Measurements from ENCODE around the gene HS2ST1.
"Not testable (repeated sequence)": the region's sequence is repeated elsewhere in the genome, so short reads cannot be mapped to it uniquely, and the experiment has no call there.

The HS2ST1 gene

DNA sequence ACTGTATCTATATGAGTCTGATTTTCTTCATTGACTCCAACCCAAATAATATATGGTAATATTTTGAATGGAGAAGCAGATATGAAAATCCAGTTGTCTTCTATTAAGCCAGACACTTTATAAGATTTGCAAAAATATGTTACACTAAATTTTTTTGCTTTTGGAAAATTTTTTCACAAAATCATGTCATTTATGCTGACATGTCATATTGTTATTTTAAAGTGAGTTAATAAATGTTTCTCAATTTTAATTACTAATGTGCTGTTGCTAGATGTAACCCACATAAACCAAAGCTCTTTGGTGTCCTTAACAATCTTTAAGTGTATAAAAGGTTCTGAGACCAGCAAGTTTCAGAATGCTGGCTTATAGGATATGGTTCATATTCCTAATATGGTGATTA lies 142.5 kb downstream of the HS2ST1 start:
- no peak for DNase-seq (ENCODE audit: low read depth in 2 of 3, low spot score in 1 of 3)

GRCh38 chr1:87058343-87058649 lies 143.9 kb downstream of the HS2ST1 start:
- DNase-seq (ENCODE audit: low read depth in 2 of 3, low spot score in 1 of 3): no peak

DNA sequence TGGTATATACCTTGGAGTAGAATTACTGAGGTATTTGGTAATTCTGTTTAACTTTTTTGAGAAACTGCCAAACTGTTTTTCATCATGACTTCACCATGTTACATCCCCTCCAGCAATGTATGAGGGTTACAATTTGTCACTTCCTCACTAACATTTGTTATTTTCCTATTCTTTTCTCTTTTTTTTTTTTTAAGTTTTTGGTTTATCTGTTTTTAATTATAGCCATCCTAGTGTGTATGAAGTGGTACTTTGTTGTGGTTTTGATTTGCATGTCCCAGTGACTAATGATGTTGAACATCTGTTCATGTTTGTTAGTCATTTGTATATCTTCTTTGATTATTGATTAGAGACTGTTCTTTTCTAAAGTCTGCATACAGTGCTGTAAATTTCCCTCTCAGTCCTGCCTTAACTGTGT lies 147.3 kb downstream of the HS2ST1 start:
- no peak for DNase-seq (ENCODE audit: low read depth in 2 of 3, low spot score in 1 of 3)

DNA sequence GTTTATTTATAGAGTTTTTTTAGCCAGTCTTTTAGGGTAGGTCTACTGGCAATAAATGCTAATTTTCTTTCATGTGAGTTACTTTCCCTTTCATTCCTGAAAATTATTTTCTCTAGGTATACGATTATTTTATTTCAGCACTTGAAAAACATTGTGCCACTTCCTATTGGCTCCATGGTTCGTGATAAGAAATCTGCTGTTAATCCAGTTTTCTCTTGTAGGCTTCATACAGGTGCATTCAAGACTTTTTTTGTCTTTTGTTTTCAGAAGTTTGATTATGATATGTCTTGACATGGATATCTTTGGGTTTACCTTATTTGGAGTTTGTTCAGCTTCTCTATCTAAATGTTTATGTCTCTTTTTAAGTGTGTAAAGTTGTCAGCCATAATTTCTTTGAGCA lies 148.3 kb downstream of the HS2ST1 start:
- DNase-seq (ENCODE audit: low read depth in 2 of 3, low spot score in 1 of 3): no peak

DNA sequence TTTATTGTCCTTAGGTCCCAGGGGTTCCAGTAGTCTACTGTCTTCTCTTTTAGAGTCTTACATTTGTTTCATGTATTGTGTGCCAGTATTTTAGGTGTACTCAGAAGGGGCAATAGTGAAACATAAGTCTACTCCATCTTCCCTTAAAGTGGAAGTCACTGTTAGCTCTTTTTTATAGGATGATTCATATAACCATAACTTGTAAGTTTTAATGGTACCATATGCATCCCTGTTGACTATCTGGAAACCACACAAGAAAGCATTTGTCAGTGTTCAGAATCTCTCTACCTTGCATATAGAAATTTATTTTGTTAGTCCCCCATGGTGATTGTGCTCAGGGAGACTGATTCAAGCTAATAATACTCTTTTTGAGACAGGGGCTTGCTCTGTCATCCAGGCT lies 149.9 kb downstream of the HS2ST1 start:
- DNase-seq (ENCODE audit: low read depth in 2 of 3, low spot score in 1 of 3): no peak

DNA sequence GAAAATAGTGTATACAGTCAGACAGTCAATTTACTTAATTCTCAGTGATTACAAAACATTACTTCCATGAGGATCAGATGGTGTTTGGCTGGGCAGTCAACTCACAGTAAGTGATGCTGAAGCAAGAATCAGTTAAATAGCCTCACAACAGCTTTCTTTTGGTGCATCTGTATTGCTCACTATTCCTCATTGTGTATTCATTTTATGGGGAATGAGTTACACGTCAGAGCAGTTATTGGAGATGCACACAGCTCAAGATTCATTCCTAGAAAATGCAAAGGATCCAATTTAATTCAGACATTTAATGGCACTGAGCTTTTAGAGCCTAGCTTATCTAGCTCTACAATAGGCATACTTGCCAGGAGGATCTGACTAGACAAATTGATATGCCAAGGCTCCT lies 150.6 kb downstream of the HS2ST1 start:
- DNase-seq (ENCODE audit: low read depth in 2 of 3, low spot score in 1 of 3): no peak

GRCh38 chr1:87066708-87067107 lies 152.3 kb downstream of the HS2ST1 start:
- not testable (repeated sequence) for DNase-seq (ENCODE audit: low read depth in 2 of 3, low spot score in 1 of 3)

DNA sequence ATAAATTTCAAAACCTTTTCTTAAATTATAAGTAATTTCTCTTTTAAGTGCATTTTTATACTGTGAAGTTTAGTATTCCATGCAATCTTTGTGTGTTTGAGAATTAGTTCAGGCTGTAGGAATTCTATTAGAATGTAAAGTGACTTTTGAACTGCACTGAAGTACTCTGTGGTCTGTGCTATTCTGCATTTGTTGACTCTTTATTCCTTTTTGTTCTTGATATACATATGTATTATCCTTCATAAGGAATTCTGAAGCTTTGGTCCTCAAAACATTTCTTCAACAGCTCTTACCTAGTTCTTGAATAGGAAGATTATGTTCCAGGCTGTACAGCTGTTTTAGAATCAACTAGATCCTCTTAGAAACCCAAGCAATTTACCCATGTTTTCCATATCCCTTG lies 158.0 kb downstream of the HS2ST1 start:
- no peak for DNase-seq (ENCODE audit: low read depth in 2 of 3, low spot score in 1 of 3)

DNA sequence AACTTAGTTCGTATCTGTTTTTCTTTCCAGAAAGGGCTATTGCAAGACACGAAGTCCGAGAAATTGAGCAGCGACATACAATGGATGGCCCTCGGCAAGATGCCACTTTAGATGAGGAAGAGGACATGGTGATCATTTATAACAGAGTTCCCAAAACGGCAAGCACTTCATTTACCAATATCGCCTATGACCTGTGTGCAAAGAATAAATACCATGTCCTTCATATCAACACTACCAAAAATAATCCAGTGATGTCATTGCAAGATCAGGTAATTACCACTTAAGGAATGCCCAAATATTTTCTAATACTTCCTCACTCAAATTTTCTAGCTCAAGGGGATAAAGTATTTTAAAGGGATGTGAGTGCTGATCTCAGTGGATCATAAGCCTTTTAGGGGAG lies 158.5 kb downstream of the HS2ST1 start:
- no peak for DNase-seq (ENCODE audit: low read depth in 2 of 3, low spot score in 1 of 3)

GRCh38 chr1:87074001-87074795 lies 159.8 kb downstream of the HS2ST1 start:
- no peak for DNase-seq (ENCODE audit: low read depth in 2 of 3, low spot score in 1 of 3)

DNA sequence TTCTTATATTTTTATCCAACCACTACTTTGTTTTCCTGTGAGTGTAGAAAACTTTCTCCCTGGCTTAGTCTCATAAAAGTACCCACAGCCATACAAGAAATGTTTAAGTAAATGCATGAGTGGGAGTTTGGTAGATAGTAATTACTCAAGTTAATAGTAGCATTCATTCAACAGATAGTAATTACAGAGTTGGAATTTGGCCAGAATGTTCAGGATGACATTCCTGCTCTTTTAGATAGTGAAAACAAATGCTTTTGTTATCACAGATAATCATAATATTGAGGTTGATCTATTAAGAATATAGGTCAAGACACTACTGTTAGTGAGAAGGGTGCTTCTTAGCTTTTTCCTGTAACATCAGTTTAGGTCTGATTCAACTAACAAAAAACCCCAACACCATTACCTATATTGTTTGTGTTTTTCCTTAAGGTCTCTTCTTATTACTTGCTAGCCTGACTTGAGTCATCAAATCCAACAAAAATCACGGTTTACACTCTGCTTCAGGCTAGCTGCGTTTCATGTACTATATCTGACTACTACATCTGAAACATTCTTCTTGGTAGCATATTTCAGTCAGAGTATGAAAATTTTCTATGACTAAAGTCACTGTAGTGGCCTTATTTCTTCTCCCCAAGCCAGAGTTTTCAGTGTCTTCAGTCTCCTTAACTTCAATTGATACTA lies 163.7 kb downstream of the HS2ST1 start:
- DNase-seq (ENCODE audit: low read depth in 2 of 3, low spot score in 1 of 3): no peak

GRCh38 chr1:87084244-87084836 lies 169.9 kb downstream of the HS2ST1 start:
- DNase-seq (ENCODE audit: low read depth in 2 of 3, low spot score in 1 of 3): no peak

DNA sequence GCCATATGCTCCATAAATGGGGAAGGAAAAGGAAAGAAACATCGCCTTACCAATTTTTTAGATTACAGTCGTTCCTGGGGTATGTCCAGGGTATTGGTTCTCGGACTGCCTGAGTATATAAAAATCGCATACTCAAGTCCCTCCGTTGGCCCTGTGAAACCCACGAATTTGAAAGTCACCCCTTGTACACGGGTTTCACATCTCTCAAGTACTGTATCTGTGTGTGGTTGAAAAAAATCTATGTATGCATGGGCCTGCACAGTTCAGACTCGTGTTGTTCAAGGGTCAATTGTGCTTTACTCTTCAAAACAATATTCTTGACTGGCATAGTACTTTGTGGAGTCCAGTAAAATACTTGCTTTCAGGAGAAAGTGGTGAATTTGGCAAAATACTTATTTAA lies 171.7 kb downstream of the HS2ST1 start:
- DNase-seq (ENCODE audit: low read depth in 2 of 3, low spot score in 1 of 3): no peak

GRCh38 chr1:87089070-87089736 lies 174.8 kb downstream of the HS2ST1 start:
- DNase-seq (ENCODE audit: low read depth in 2 of 3, low spot score in 1 of 3): no peak

GRCh38 chr1:87089823-87090222 lies 175.4 kb downstream of the HS2ST1 start:
- no peak for DNase-seq (ENCODE audit: low read depth in 2 of 3, low spot score in 1 of 3)

DNA sequence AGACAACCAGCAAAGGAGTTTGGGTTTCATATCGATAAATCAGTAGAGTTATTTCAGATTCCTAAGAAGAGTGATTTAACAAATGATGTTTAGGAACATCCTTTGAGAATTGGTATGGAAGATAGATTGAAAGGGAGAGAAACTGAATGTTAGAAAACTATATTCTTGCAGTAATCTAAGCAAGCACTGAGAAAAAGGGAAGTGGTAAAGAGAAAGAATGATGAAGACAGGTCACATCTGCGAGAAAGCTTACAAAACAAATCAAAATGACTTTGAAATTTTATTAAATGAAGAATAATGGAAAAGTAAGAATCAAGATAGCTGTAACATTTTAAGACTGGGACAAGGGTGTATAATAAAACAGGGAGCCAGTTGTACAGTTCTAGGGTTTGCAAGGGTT lies 177.0 kb downstream of the HS2ST1 start:
- DNase-seq (ENCODE audit: low read depth in 2 of 3, low spot score in 1 of 3): no peak

DNA sequence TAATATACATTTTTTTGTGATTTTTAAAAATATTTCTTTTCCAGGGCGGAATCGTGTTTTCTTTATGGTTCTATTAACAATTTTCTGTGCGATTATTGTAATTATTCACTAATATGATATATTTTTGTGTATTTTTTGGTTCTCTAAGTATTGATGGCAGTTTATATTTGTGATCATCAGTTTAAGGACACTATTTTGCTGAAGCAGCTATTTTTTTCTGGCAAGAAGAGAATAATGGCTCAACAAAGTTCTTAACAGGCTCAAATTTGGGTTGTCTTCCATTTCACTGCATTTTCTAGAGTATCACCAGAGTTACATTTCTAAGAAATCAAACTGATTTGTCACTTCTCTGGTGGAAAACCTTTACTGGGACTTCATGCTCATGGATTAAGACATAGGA lies 178.4 kb downstream of the HS2ST1 start:
- DNase-seq (ENCODE audit: low read depth in 2 of 3, low spot score in 1 of 3): no peak

GRCh38 chr1:87093286-87093685 lies 178.9 kb downstream of the HS2ST1 start:
- DNase-seq (ENCODE audit: low read depth in 2 of 3, low spot score in 1 of 3): no peak

GRCh38 chr1:87094238-87094637 lies 179.8 kb downstream of the HS2ST1 start:
- DNase-seq (ENCODE audit: low read depth in 2 of 3, low spot score in 1 of 3): no peak

DNA sequence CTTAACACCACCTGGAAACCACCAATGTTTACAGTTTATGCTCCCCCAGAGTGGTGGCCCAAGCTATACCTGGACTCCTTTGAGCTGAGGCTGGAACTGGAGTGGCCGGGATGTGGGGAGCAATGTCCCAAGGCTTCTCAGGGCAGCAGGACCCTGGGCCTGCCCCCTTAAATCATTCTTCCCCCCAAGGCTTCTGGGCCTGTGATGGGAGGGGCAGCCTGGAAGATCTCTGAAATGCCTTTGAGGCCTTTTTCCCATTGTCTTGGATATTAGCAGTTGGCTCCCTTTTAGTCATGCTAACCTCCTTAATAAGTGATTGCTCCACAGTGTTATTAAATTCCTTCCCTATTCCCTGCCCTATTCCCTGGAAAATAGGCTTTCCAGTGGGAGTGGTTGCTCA lies 185.8 kb downstream of the HS2ST1 start:
- no peak for DNase-seq (ENCODE audit: low read depth in 2 of 3, low spot score in 1 of 3)

DNA sequence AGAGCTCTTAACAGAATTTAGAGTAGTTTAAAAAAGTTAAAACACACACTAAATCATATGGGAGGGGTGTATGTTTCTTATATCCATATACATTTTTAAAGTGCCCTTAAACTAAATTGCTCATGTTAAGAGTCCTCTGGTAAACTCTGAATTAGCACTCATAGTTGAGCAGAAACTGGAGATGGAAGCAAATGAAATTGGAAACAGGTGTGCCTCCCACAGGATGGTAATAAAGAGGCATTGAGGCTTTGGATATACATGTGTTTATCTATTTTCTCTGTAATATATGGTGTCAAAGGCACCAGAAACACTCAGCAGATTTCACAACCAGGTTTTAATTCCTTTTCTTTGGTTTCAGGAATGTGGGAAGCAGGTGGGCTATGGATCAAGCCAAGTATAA lies 188.6 kb downstream of the HS2ST1 start:
- DNase-seq (ENCODE audit: low read depth in 2 of 3, low spot score in 1 of 3): no peak

DNA sequence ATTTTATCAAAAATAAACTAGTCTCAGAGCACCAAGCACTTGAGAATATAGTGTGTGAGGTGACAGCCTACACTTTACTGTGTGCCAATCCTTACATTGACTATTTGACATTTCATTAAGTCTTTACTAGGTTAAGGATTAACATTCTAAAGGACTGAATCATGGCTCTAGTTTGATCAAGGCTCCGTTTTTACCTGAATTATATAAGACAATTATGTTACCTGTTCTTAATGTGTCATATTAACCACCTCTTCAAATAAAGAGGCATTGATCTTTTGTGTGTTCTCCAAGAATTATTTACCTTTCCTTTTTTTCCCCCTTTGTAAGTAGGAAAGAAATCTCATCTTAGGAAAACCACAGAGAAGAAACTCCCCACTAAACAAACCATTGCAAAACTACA lies 189.7 kb downstream of the HS2ST1 start:
- no peak for DNase-seq (ENCODE audit: low read depth in 2 of 3, low spot score in 1 of 3)
